ENCODE measurements around the gene IBTK. TPM values are rescaled to one million over a fixed set of nuclear protein-coding genes. Genes with fewer than 3 reads are reported as not detected.
A peak's percentile ranks its signal among the peaks of the same experiment; 100 is the strongest.

IBTK gene
- total RNA-seq, 1 donor: 83.3 TPM

GRCh38 chr6:82245376-82245775 lies 2.2 kb downstream of the IBTK start:
- H3K4me3 ChIP-seq (ENCODE audit: low read depth, low read length): no peak overlapping the region
- DNase-seq (ENCODE audit: low read depth): no peak
- TF ChIP-seq CTCF (IDR thresholded peaks at IDR 0.05; ENCODE audit: insufficient read depth, low read depth, low read length): no peak

- DNase-seq (ENCODE audit: low read depth): no peak
- H3K4me3 ChIP-seq (ENCODE audit: low read depth, low read length): no peak overlapping the region
- TF ChIP-seq CTCF (IDR thresholded peaks at IDR 0.05; ENCODE audit: insufficient read depth, low read depth, low read length): no peak
These were observed 3.7 kb downstream of the IBTK start for GRCh38 chr6:82243884-82244283.

GRCh38 chr6:82240186-82240585 lies 7.4 kb downstream of the IBTK start:
- TF ChIP-seq CTCF (IDR thresholded peaks at IDR 0.05; ENCODE audit: insufficient read depth, low read depth, low read length): no peak
- H3K4me3 ChIP-seq (ENCODE audit: low read depth, low read length): no peak overlapping the region
- no peak for DNase-seq (ENCODE audit: low read depth)

- no peak overlapping the region for H3K4me3 ChIP-seq (ENCODE audit: low read depth, low read length)
- no peak for DNase-seq (ENCODE audit: low read depth)
- no peak for TF ChIP-seq CTCF (IDR thresholded peaks at IDR 0.05; ENCODE audit: insufficient read depth, low read depth, low read length)
These were observed 7.9 kb downstream of the IBTK start for GRCh38 chr6:82239597-82239996.

- no peak overlapping the region for H3K4me3 ChIP-seq (ENCODE audit: low read depth, low read length)
- no peak for TF ChIP-seq CTCF (IDR thresholded peaks at IDR 0.05; ENCODE audit: insufficient read depth, low read depth, low read length)
- DNase-seq (ENCODE audit: low read depth): peak; percentile 17
These were observed 10.5 kb downstream of the IBTK start for GRCh38 chr6:82237013-82237412.

- no peak for TF ChIP-seq CTCF (IDR thresholded peaks at IDR 0.05; ENCODE audit: insufficient read depth, low read depth, low read length)
- H3K4me3 ChIP-seq (ENCODE audit: low read depth, low read length): no peak overlapping the region
- DNase-seq (ENCODE audit: low read depth): no peak
These were observed 19.8 kb downstream of the IBTK start for GRCh38 chr6:82227770-82228169.

GRCh38 chr6:82220167-82220566 lies 27.4 kb downstream of the IBTK start:
- DNase-seq (ENCODE audit: low read depth): no peak
- no peak overlapping the region for H3K4me3 ChIP-seq (ENCODE audit: low read depth, low read length)
- no peak for TF ChIP-seq CTCF (IDR thresholded peaks at IDR 0.05; ENCODE audit: insufficient read depth, low read depth, low read length)
